T-helper 22 cell (primary cell): ENCODE data around the gene STIP1.
"Not testable (repeated sequence)": the region's sequence is repeated elsewhere in the genome, so short reads cannot be mapped to it uniquely, and the experiment has no call there.

ENCODE experiments used
- DNase-seq: peaks from one replicate; pipeline ENCODE4 v3.0.0-alpha.2; 2020; ENCODE audit warnings: low read depth

STIP1 gene

GRCh38 chr11:64157631-64158394, 28.2 kb upstream of the STIP1 start:
- DNase-seq: no peak

GRCh38 chr11:64161037-64161436, 24.9 kb upstream of the STIP1 start:
- DNase-seq: no peak

- not testable (repeated sequence) for DNase-seq
These were observed 23.2 kb upstream of the STIP1 start for GRCh38 chr11:64162769-64163168.

- no peak for DNase-seq
These were observed 22.0 kb upstream of the STIP1 start for GRCh38 chr11:64163951-64164350.

- no peak for DNase-seq
These were observed 21.3 kb upstream of the STIP1 start for GRCh38 chr11:64164392-64165312.

GRCh38 chr11:64165481-64165841, 20.5 kb upstream of the STIP1 start:
- DNase-seq: no peak

GRCh38 chr11:64165842-64166635, 19.9 kb upstream of the STIP1 start, which contains the start of gene MACROD1:
Gene MACROD1, minus strand, starts transcription at chr11:64166113. Its CDS starts 119 bp downstream, at chr11:64165994.
- peak; percentile 69 for DNase-seq

GRCh38 chr11:64170419-64170818, 15.6 kb upstream of the STIP1 start:
- no peak for DNase-seq

- DNase-seq: no peak
These were observed 12.2 kb upstream of the STIP1 start for GRCh38 chr11:64173616-64174355.

- DNase-seq: no peak
These were observed 9.2 kb upstream of the STIP1 start for GRCh38 chr11:64176751-64177150.

- DNase-seq: no peak
These were observed 7.8 kb upstream of the STIP1 start for GRCh38 chr11:64178203-64178602.

- DNase-seq: no peak
These were observed 6.9 kb upstream of the STIP1 start for GRCh38 chr11:64178951-64179639.

- no peak for DNase-seq
These were observed 5.1 kb upstream of the STIP1 start for GRCh38 chr11:64180891-64181290.

- DNase-seq: no peak
These were observed 4.2 kb upstream of the STIP1 start for GRCh38 chr11:64181506-64182411.

GRCh38 chr11:64183890-64184289, 2.1 kb upstream of the STIP1 start:
- no peak for DNase-seq

GRCh38 chr11:64185175-64185692, 737 bp upstream of the STIP1 start:
- DNase-seq: no peak

- DNase-seq: no peak
These were observed 658 bp downstream of the STIP1 start for GRCh38 chr11:64186492-64187165.

- DNase-seq: no peak
These were observed 6.5 kb downstream of the STIP1 start for GRCh38 chr11:64192434-64192833.

- no peak for DNase-seq
These were observed 10.7 kb downstream of the STIP1 start for GRCh38 chr11:64196626-64197025.
